ENCODE results near the gene MFSD6.
A peak's percentile ranks its signal among the peaks of the same experiment; 100 is the strongest.
"Not testable (repeated sequence)": the region's sequence is repeated elsewhere in the genome, so short reads cannot be mapped to it uniquely, and the experiment has no call there.

MFSD6 gene

DNA sequence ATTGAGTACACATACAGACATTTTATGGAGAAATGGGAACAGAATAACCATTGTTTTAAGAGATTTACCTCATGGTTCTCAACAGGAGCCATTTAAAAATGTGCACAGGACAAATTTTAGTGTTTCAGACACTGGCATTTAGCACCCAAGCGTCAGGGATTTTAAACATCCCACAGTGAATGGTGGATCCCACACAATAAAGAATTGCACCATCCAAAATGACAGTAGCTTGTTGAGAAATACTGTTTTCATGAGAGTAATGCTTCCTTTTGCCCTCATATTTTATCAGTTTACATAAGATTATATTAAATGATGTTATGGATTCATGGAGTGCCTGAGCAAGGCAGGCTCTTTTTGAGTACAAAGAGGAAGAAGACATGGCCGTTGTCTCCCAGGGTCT, 54.0 kb downstream of the MFSD6 start:
- no peak for DNase-seq (ENCODE audit: low spot score)
- in situ Hi-C loops (cut with MboI; ENCODE audit: low sequenced_read_pairs, unreplicated experiment) = no loop called here
- no peak for TF ChIP-seq CTCF (IDR thresholded peaks at IDR 0.05; ENCODE audit: borderline replicate concordance, control extremely low read depth, extremely low read depth, insufficient read depth, missing control alignments)

GRCh38 chr2:190462611-190463010, 54.5 kb downstream of the MFSD6 start:
- DNase-seq (ENCODE audit: low spot score) = no peak
- TF ChIP-seq CTCF (IDR thresholded peaks at IDR 0.05; ENCODE audit: borderline replicate concordance, control extremely low read depth, extremely low read depth, insufficient read depth, missing control alignments) = no peak
- in situ Hi-C loops (cut with MboI; ENCODE audit: low sequenced_read_pairs, unreplicated experiment) = no loop called here

- in situ Hi-C loops (cut with MboI; ENCODE audit: low sequenced_read_pairs, unreplicated experiment) = no loop called here
- no peak for DNase-seq (ENCODE audit: low spot score)
Observed at GRCh38 chr2:190465060-190465459, 56.9 kb downstream of the MFSD6 start.

DNA sequence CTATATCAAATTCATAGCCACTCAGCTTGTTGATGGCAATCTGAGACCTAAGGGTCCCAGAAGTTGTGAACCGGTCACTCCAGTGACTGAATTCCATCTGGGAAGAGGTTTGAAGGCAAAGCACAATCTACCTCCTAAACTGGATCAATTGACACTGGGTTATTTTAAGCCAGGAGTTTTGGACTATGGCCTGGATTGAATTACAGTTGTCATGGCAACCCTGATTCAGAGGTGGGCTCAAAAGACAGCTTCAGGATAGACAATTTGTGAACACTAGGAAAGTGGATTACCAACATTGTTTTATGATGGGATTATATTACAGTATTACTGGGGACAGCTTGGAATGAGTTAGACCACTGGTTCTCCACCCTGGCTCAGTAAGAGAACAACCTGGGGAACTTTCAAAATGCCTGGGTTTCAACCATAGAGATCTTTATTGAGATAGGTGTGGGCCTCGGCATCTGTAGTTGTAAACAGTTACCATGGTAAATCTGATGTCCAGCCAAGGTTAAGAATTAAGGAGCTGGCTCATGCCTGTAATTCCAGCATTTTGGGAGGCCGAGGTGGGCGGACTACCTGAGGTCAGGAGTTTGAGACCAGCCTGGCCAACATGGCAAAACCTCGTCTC, 58.8 kb downstream of the MFSD6 start:
- TF ChIP-seq CTCF (IDR thresholded peaks at IDR 0.05; ENCODE audit: borderline replicate concordance, control extremely low read depth, extremely low read depth, insufficient read depth, missing control alignments) = no peak
- DNase-seq (ENCODE audit: low spot score) = no peak
- in situ Hi-C loops (cut with MboI; ENCODE audit: low sequenced_read_pairs, unreplicated experiment) = no loop called here

More at GRCh38 chr2:190465060-190465459, 56.9 kb downstream of the MFSD6 start:
- no peak for TF ChIP-seq CTCF (IDR thresholded peaks at IDR 0.05; ENCODE audit: borderline replicate concordance, control extremely low read depth, extremely low read depth, insufficient read depth, missing control alignments)

- in situ Hi-C loops (cut with MboI; ENCODE audit: low sequenced_read_pairs, unreplicated experiment) = no loop called here
- TF ChIP-seq CTCF (IDR thresholded peaks at IDR 0.05; ENCODE audit: borderline replicate concordance, control extremely low read depth, extremely low read depth, insufficient read depth, missing control alignments) = no peak
- DNase-seq (ENCODE audit: low spot score) = no peak
Observed at GRCh38 chr2:190467575-190468083, 59.5 kb downstream of the MFSD6 start.

DNA sequence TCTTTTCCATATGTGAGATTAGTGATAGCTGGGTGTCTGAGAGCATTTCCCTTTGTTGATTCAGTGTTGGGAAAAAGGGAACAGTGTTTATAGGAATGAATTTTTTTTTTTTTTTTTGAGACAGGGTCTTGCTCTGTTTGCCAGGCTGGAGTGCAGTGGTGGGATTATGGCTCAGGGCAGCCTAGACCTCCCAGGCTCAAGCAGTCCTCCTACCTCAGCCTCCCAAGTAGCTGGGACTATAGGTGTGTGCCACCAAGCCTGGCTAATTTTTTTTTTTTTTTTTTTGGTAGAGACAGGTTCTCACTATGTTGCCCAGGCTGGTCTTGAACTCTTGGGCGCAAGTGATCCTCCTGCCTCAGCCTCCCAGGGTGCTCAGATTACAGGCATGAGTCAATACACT, 60.2 kb downstream of the MFSD6 start:
- in situ Hi-C loops (cut with MboI; ENCODE audit: low sequenced_read_pairs, unreplicated experiment) = not testable (repeated sequence)

GRCh38 chr2:190468814-190469569, 60.8 kb downstream of the MFSD6 start:
- peak; percentile 28 for DNase-seq (ENCODE audit: low spot score)
- in situ Hi-C loops (cut with MboI; ENCODE audit: low sequenced_read_pairs, unreplicated experiment) = no loop called here
- TF ChIP-seq CTCF (IDR thresholded peaks at IDR 0.05; ENCODE audit: borderline replicate concordance, control extremely low read depth, extremely low read depth, insufficient read depth, missing control alignments) = no peak

More for the DNA sequence above, 60.2 kb downstream of the MFSD6 start:
- DNase-seq (ENCODE audit: low spot score) = not testable (repeated sequence)
